ENCODE measurements around the gene IL11.
A peak's percentile ranks its signal among the peaks of the same experiment; 100 is the strongest.

IL11 gene

DNA sequence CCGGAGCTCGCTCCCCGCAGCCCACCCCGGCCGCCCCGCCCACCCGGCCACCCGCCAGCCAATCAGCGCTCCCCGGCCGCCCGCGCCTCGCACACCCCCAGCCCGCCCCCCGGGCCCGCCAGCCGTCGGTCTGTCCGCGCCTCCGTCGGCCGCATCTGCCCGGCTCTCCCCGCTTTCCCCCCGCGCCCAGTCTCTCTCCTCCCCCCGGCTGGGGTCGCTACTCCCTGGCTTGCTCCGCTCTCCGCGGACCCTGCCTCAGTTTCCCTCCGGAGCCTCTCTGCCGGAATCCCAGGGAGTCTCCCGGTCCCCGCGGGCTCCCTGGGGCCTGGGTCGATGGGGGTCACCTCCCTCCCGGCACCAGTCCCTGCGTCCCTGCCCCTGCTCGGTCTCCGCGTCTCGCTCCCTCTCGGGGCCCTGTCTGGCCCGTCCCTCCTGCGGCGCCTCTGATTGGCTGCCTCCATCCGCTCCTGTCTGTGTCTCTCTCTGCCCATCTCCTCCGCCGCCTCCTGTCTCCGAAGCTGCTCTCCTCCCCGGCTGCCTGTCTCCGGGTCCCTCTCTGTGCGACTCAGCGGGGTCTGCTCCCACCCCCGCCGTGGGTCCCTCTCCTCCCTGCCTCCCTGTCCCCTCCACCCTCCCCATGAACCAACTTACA lies 484 bp downstream of the IL11 start:
- no peak for DNase-seq

DNA sequence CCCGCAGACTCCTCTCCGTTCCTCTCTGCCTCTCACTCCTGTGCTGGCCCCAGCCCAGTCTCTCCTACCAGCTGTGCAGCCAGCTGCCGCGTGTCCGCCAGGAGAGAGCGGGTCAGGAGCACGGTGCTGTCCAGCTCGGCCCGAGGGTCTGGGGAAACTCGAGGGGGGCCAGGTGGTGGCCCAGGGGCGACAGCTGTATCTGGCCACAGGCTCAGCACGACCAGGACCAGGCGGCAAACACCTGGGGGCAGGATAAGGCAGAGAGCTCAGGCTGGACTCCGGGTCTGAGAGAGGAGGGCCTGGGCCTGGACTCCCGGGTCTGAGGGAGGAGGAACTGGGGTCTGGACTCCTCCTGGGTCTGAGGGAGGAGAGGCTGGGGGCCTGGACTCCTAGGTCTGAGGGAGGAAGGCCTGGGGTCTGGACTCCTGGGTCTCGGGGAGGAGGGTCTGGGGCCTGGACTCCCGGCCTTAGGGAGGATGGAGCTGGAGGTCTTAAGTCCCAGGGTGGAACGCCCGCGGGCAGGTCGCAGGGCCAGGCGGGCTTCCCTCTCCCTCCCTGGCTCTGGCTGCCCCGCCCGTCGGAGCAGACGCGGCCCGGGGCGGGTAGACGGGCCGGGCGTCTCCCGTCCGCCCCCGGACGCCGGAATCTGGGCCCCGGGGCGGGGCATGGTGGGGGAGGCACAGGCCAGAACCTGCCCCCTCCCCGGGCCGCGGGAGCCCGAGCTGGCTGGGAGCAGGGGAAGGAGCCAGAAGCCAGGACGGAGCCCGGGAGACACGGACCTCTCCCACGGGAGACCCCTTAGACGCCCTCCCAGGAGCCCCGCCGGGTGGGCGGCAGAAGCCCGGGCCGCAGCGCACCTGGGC lies 1.3 kb downstream of the IL11 start:
- no peak for DNase-seq

DNA sequence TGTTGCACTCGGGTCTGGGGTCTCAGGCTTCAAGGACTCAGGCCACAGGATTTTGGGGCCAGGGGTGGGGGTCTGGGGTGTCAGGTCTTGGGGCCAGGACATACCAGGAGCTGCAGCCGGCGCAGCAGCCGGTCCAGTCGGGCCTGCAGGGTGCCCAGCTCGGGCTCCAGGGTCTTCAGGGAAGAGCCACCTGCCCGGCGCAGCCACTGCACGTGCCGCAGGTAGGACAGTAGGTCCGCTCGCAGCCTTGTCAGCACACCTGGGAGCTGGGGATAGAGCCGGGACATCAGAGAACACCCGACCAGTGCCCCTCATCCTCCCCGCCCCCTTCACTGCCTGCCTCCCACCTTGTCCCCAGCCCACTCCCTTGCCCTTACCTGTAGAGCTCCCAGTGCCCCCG lies 2.2 kb downstream of the IL11 start:
- no peak for DNase-seq

DNA sequence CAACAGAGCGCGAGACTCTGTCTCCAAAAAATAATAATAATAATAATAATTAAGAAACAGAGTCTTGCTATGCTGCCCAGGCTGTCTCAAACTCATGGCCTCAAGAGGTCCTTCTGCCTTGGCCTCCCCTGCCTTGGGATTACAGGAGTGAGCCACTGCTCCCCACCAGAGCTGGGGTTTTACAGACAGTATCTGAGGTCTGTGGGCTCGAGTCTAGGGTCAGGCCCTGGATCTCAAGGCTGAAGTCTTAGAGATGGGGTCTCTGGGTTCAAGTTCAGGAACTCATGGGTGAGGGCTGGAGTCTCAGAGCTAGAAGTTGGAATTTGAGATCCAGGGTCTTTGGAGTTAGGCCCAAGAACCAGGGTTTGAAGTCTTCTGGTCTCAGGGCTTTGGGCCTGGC lies 3.5 kb downstream of the IL11 start:
- no peak for DNase-seq

DNA sequence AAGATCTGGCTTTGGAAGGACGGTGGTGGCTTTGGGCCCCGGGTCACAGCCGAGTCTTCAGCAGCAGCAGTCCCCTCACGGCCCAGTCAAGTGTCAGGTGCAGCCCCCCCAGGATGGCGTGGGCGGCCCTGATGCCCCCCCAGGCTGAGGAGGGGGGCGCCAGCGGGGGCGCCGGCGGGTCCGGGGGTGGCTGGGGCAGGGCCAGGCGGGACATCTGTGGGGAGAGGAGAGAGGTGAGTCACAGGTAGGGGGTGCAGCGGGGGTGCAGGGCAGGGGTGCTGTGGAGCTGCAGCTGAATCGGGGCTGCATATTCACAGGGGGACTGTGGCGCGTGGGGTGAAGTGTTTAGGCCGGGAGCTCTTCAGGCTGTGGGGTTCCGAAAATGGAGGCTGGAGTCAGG lies 4.3 kb downstream of the IL11 start:
- DNase-seq, result no peak

DNA sequence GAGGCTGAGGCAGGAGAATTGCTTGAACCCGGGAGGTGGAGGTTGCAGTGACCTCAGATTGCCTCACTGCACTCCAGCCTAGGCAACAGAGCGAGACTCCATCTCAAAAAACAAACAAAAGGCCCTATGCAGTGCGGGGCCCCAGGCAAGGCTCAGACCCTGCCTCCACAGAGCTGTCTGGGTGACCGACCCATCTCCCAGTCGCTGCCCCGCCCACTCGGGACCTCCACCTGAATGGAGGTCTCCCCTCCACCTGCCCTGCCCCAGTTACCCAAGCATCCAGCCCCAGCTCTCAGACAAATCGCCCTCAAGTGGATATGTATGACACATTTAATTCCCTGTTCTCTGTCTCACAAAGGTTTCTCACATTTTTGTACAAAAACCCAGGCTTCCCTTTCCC lies 5.0 kb downstream of the IL11 start:
- DNase-seq, result no peak

DNA sequence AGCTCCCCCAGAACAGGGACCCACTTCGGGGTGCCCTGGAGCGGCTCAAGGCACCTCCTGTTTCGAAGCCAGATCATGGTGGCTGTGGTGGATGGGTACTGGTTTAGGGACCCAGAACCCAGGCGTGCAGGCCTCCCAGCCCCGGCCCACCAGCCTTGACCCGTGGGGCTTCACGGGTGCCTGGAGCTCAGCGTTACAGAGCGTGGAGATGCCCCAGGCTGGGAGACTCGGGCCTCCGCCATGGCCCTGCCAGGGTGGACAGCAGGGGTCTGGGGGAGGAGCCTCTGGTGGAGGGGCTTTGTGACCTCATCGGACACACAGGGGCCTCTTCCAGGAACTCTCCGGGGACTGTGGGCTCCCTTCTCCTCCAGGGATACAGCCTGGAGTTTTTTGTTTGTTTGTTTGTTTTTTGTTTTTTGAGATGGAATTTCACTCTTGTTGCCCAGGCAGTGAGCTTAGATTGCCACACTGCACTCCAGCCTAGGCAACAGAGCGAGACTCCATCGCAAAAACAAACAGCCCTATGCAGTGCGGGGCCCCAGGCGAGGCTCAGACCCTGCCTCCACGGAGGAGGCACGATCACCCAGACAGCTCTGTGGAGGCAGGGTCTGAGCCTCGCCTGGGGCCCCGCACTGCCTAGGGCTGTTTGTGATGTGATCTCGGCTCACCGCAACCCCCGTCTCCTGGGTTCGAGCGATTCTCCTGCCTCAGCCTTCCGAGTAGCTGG lies 7.1 kb downstream of the IL11 start, which contains the start of gene GARIN5B:
GARIN5B (minus strand) TSS at position 271 of the 727 bp plus-strand sequence; CDS start at position 77, 194 bp downstream.
- no peak for DNase-seq

DNA sequence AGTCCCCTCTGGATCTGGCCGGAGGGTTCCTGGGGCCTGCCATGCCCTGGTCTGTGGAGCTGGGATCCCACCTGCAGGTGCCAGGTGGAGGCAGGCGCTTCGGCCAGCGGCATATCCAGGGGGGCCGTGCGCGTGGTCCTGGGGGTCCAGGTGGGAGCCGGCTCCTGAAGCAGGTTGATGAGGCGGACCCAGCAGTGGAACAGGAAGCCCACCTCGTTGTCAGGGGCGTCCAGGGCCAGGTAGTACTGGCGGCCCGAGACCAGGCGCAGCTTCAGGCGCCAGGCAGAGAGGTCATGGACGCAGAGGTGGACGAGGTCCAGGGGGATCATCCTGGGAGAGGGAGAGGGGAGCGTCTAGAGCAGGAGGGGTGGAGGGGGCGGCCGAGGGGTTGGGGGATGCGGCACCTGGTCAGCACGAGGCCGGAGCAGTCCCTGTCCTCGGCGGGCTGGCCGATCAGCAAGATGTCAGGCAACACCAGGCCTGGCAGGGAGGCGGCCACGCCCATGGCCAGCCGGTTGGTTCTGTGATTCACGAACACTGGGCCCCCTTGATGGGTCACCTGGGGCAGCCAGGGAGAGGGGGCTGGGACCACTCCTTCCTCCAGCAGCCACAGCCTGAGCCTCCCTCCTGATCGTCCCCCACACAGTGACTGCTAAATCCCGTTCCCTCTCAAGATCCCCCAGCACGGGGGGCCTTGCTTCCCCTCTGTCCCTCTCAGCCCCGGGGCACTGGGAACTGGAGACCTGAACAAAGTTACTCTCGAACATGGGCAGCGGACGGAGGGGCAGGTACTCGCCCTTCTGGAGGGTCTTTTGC lies 7.9 kb downstream of the IL11 start:
- DNase-seq, result no peak

DNA sequence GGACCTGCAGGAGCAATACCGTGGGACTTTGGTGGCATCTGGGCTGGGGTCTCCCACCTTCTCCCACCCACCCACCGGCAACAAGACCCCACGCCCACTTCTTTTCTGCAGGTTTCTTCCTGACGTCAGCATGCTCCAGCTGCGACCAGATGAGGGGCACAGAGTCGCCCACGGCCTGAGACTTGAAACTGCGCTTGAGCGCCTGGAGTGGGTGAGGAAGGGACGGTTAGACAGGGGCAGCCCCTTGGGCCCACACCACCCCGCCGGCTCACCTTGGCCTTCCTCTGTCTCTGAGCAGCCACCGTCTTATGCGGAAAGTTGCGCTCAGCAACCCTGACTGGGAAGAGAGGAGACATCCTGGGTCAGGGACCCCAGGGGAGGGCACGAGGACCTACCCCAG lies 9.4 kb downstream of the IL11 start:
- DNase-seq, result no peak

DNA sequence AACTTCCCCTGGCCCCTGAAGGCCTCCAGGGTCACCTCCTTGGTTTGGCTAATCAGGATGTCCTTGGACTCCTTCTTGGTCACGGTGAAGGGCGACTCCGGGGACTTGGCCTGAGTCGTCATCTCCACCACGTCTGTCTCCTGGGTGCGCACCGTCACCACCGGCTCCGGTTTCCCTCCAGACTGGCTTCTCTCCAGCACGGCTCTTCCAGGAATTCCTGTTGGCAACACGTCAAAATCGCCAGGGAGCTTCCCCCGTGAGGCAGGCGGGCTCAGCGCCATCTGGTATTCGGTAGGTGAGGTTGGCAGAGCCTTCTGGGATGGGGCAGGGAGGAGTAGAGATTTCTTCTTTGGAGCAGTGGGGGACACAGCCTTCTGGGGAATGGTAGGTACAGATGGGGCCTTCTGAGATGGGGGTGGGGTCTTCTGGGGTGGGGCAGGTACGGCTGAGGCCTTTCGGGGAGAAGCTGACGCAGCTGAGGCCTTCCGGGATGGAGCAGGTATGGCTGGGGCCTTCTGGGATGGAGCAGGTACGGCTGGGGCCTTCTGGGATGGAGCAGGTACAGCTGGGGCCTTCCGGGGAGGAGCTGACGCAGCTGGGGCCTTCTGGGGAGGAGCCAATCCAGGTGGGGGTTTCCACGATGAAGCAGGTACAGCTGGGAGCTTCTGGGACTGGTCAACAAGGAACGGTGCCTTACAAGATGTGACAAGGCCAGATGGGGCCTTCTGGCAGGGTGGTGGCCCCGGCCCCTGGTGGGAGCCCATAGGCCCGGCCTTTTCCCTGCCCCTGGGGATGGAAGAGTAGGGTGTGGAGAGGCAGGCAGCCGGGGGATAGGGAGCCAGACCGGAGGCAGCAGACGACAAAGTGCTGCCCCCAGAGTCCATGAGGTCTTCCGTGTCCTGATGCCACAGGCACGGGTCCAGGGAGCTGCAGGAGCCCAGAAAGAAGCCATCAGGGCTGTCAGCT lies 11.0 kb downstream of the IL11 start:
- DNase-seq, result peak; percentile 12

DNA sequence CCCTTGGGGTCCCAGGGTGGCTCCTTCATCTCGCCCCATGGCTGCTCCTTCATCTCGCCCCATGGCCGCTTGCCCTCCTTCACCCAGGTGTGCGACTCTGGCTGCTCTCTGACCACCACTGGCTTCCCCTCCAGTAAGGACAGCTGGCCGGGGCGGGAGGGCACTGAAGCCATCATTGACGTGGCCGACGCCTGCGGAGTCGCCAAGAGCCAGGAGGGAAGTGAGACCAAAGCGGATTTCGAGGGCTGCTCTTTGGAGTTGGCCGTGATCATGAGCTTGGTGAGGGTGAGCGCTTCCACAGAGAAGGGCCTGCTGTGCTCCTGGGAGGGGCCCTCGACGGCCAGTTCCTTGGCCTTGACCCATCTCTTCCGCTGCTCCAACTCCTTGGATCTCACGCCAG lies 11.8 kb downstream of the IL11 start:
- DNase-seq, result no peak

DNA sequence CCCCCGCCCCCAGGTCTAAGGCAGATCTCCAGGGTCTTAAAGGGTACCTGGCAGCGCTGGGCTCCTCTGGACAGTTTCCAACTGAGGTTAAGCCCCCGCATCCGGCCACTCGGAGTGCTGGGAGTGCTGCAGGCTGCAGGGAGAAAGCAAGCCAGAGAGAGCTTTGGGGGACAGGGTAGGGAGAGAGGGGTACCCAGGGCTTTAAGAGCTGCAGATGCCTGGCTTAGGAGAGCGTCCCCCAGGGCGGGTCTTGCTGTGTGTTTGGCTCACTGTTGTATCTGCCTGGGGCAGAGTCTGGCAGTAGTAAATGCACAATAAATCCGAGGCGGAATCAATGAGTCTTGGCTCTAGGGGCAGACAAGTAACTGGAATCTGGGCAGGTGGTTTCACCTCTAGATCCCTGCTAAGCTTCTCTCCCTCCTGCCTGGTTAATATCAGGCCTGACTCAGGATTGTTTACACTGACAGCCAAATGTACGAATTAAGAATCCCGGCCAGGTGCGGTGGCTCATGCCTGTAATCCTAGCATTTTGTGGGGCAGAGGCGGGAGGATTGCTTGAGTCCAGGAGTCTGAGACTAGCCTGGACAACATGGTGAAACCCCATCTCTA lies 14.9 kb downstream of the IL11 start:
- no peak for DNase-seq

DNA sequence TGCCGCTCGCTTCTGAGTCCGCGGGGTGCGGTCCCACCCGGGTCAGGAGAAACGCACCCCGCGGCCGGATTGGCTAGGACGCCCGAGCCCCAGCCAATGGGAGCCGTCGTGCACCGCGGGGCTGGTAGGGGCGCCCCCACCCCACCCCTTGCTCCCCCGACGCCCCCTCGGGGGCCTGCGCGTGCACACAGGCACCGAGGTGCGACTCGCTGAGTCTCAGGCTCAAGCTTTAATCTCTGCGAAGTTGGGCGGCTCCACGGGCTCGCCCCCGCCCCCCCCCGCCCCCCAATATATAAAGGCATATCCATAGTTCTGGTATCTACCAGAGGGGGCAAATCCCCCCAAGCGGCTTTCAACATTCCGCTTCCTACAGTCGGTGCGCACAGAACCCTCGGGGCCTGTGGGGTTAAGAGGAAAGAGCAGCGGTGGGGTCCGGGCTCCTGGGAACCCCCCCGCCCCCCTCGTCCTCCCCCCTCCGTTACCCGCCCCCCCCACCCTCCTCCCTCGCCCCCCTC lies 15.5 kb downstream of the IL11 start, which contains the start of gene COX6B2:
COX6B2 (minus strand) TSS at position 22 of the 515 bp plus-strand sequence. CDS start 198 bp downstream, outside the sequence.
- DNase-seq, result no peak

DNA sequence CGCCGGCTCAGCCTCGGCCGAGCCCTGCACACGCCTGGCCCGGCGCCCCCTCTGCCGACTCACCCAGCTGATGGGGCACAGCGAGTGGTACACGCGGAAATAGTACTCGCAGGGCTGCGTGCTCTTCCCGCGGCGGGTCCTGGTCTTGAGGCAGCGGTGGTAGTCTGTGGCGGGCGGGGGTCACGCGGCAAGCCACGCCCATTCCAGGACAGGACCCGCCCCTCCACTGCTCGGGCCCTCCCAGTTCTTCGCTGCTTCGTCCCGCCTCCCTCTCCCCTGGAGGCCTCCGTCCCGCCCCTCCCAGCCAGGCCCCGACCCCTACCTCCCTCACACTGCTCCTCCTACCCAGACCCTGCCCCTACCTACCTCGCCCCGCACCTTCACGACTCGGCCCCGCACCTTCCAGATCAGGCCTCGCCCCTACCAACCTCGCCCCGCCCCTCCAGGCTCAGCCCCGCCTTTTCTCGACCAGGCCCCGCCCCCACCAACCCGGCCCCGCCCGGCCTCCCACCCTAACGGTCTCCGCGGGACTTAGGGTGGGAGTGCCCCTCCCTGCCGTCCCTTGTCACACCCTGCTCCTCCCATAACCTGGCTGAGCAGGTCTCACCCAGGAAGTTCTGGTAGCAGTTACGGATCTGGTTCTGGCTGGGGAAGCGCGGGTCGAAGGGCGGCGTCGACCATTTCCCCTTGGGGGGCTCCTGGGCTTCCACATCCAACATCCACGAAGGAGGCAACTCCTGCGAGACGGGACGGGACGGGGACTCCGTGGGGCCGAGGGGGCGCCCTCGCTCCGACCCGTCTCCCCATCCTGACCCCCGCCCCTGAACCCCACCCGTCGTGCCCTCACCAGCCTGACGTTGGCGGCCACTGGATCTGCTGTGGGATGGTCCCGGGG lies 16.2 kb downstream of the IL11 start:
- no peak for DNase-seq

DNA sequence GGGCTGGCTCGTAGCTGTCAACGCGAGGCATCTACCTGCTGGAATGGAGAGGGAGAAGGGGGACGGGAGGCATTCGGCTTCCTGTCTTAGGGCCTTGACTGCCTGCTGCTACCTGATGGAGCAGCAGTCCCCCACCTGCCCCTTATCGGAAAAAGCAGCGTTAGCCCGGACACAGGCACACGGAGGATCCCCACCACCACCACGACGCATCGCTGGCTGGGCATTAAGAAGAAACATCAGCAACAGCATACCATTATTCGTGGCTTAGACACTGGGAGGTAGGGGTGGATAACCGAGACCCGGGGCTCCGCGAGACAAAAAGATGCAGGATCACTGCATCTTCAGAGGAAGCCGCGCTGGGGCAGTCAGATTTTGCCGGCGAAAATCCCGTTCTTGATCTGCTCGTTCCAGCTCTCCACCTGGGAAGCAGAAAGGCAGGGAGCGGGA lies 16.9 kb downstream of the IL11 start:
- no peak for DNase-seq

DNA sequence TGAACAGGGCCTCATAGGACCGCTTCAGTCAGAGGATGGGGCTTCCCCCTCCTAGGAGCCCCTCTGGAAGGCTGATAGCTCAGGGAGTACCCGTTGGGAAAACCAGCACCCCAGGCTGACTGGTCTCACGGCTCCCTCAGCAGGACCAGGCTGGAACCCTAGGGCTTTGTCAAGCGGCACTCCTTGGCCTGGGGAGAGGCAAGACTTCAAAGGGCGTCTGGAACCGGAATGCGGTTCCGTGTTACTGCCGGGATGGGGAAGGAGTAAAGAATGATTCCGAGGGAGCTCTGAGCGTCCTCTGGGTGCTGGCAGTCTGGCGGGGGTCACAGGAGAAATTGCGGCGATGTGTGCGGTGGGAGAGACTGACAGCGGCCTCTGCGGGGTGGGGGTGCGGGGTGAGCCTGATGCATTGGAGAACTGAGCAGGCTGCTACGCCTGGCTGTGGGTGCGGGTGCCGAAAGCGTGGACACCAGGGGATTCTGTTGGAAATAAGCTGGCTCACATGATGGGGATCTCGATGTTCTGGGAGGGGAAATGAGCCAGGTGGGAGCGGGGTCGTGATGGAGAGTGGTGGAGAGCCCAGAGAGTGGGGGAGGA lies 17.6 kb downstream of the IL11 start:
- no peak for DNase-seq

DNA sequence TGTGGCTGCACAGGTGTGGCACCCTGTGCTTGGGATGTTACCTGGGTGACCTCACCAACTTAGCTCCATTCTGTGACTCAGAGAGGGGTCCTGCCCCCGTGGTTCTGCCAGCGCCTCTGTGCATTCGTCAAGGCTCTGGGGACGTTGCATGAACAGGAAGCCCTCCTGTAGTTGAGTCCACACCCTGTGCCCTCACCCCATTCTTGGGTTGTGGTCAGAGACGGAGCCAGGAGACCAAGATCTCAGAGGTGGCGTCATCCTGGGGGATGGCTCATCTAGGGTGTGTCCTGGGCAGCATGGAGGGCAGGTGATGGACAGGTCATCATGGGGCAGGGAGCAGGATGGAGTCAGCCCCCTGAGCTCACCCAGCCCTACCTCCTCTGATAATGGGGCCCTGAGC lies 18.2 kb downstream of the IL11 start:
- no peak for DNase-seq

DNA sequence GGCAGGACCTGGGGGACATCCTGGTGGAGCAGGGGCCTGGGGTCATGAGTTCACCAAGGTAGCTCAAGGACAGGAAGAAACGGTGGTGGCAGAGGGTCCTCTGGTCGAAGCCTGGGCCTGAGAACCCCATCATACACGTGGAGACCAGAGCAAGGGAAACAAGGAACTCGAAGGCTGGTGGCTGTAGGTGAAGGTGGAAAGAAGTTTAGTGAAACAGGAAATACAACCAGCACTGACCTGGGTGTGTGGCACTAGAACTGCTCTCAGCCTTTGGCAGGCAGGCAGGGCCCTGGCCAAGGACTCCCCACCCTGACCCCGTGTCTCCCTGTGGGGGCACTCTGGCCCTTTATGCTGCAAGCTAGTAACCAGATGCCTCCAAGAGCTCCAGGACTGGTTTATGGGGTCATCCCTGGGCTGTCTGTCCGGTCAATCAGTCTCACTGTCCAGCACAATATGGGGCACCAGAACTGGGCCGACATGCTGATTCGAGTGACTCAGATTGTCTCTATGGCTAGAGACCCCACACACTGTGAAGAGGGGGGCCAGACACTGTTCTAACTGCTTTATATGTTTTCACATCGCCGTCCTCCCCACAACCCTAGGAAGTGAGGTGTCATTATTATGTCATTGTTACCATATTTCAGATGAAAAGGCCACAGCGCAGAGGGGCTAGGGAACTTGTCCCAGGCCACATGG lies 19.5 kb downstream of the IL11 start:
- DNase-seq, result no peak

All from SHP77 treated with DMSO at 0.1 percent for 48 hours (cell line).